ENCODE data around the gene IARS2. TPM values are rescaled to one million over a fixed set of nuclear protein-coding genes. Genes with fewer than 3 reads are reported as not detected.
A peak's percentile ranks its signal among the peaks of the same experiment; 100 is the strongest.
"Not testable (repeated sequence)": the region's sequence is repeated elsewhere in the genome, so short reads cannot be mapped to it uniquely, and the experiment has no call there.

The IARS2 gene
- total RNA-seq, 1 donor from 2014 or later = 45.5 TPM

- no peak for DNase-seq (ENCODE audit: low spot score)
- no peak for ATAC-seq
Observed at GRCh38 chr1:220160027-220160426, 66.1 kb downstream of the IARS2 start.

- DNase-seq (ENCODE audit: low spot score) (no peak), ATAC-seq (no peak)
Observed at GRCh38 chr1:220164116-220164515, 70.2 kb downstream of the IARS2 start.

GRCh38 chr1:220164517-220164916 is 70.6 kb downstream of the IARS2 start:
- ATAC-seq = no peak

GRCh38 chr1:220166853-220167252 is 72.9 kb downstream of the IARS2 start:
- ATAC-seq (no peak), DNase-seq (ENCODE audit: low spot score) (no peak)

More at GRCh38 chr1:220164517-220164916, 70.6 kb downstream of the IARS2 start:
- DNase-seq (ENCODE audit: low spot score) = no peak

GRCh38 chr1:220169887-220170286 is 76.0 kb downstream of the IARS2 start:
- ATAC-seq; DNase-seq (ENCODE audit: low spot score): not testable (repeated sequence)

- ATAC-seq = no peak
- no peak for DNase-seq (ENCODE audit: low spot score)
Observed at GRCh38 chr1:220170836-220171526, 77.0 kb downstream of the IARS2 start.

- DNase-seq (ENCODE audit: low spot score) (no peak), ATAC-seq (no peak)
Observed at GRCh38 chr1:220176540-220176939, 82.6 kb downstream of the IARS2 start.

- no peak for DNase-seq (ENCODE audit: low spot score)
- ATAC-seq = no peak
Observed at GRCh38 chr1:220182111-220182510, 88.2 kb downstream of the IARS2 start.

GRCh38 chr1:220182656-220183055 is 88.7 kb downstream of the IARS2 start:
- DNase-seq (ENCODE audit: low spot score) = no peak
- ATAC-seq = no peak

- DNase-seq (ENCODE audit: low spot score) = no peak
- ATAC-seq = no peak
Observed at GRCh38 chr1:220184506-220184905, 90.6 kb downstream of the IARS2 start.

GRCh38 chr1:220186752-220187151 is 92.8 kb downstream of the IARS2 start:
- no peak for ATAC-seq
- DNase-seq (ENCODE audit: low spot score) = no peak

- ATAC-seq (no peak), DNase-seq (ENCODE audit: low spot score) (no peak)
Observed at GRCh38 chr1:220188538-220188937, 94.6 kb downstream of the IARS2 start.

GRCh38 chr1:220189750-220190347 is 95.9 kb downstream of the IARS2 start:
- DNase-seq (ENCODE audit: low spot score) (no peak), ATAC-seq (peak; percentile 68)

- no peak for DNase-seq (ENCODE audit: low spot score)
- no peak for ATAC-seq
Observed at GRCh38 chr1:220195701-220196100, 101.8 kb downstream of the IARS2 start.

Other genes with a start within 250 kb of the IARS2 start
- gene SLC30A10, start 165.6 kb upstream of the IARS2 start, total RNA-seq = 59.4 TPM
- gene EPRS1, start 47.6 kb upstream of the IARS2 start, total RNA-seq = 29.9 TPM
- 17.9 TPM for gene BPNT1, start 4.3 kb upstream of the IARS2 start, total RNA-seq
- gene RAB3GAP2, start 178.3 kb downstream of the IARS2 start, total RNA-seq = 18.3 TPM

Data from left lobe of liver (tissue), 2 donors.